ENCODE results near the gene SAFB2.

DNA sequence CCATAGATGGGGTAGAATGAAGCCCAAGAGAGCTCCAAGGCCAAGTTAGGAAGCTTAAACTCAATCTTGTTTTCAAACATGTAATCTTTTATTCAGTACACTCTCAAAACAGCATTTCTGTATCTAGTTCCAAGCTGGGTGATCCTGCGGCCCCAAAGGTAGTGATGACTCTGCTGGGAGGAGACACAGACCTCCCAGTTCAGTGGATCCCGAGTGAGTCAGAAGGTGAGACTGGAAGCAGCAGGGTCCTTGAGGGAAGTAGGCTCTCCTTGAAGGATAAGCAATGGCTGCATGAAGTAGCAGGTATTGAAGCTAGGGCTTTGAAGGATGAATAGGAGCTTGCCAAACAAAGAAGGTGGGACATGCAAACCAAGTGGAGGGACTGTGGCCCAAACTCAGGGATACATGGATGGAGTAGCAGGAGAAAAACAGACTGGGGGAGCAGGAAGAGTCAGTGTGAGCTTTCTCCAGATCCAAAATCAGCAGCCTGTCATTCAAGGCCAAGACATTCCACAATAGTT lies 64.4 kb downstream of the SAFB2 start:
- TF ChIP-seq POLR2A (IDR thresholded peaks at IDR 0.05; ENCODE audit: low read depth, low read length) (no peak), POLR2AphosphoS5 (IDR thresholded peaks at IDR 0.05; ENCODE audit: low read depth, low read length) (no peak), SPI1 (IDR thresholded peaks at IDR 0.05; ENCODE audit: low read depth, low read length) (no peak), TAF1 (IDR thresholded peaks at IDR 0.05; ENCODE audit: low read depth, low read length) (no peak), PAX5 (IDR thresholded peaks at IDR 0.05; ENCODE audit: insufficient read depth, low read length, severe bottlenecking) (no peak)
